ENCODE data around the gene IL12A.

DNA sequence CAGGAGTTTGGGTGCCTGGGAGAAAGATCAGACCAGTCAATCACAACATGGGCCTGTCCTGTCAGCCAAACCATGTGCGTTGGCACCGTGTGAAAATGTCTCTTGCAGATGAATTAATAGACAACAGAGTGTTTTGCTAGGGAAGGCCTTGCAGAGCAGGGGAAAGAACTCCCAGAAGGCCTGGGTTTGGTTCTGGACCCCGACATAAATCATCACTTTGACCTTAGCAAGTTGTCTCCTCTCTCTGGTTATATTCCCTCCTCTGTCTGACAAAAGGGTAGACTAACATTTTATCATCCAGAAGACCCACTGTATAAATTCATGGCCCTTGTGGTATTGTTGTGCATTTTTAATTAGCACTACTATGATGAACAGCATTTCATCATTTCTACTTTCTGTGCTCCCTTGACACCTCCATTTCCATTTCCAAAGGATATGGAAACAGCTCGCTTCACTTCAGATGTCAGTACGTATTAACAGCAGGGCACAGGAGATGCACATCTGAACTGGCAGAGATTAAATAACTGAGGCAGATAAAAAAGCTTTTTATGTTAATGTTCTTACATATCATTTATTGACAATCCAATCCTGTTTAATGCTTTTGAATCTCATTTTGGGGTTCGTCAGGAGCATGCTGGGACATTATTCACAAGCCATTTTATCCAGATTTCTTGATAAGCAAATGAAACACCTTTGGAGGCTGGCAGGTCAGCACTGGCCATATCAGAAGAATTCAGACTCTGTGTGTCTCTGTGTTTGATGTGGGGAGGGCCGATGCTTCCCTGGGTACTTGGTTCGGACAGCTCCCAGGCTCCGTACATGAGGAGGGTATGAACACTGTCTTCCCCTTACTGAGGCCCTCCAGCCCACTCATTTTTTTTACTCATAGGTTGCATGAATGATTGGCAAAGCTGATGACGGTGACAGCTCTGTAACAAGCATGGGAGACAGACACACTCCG, 28.2 kb upstream of the IL12A start:
- TF ChIP-seq, protein P1, sequence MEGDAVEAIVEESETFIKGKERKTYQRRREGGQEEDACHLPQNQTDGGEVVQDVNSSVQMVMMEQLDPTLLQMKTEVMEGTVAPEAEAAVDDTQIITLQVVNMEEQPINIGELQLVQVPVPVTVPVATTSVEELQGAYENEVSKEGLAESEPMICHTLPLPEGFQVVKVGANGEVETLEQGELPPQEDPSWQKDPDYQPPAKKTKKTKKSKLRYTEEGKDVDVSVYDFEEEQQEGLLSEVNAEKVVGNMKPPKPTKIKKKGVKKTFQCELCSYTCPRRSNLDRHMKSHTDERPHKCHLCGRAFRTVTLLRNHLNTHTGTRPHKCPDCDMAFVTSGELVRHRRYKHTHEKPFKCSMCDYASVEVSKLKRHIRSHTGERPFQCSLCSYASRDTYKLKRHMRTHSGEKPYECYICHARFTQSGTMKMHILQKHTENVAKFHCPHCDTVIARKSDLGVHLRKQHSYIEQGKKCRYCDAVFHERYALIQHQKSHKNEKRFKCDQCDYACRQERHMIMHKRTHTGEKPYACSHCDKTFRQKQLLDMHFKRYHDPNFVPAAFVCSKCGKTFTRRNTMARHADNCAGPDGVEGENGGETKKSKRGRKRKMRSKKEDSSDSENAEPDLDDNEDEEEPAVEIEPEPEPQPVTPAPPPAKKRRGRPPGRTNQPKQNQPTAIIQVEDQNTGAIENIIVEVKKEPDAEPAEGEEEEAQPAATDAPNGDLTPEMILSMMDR (IDR thresholded peaks at IDR 0.05) = no peak
- TF ChIP-seq POLR2A (IDR thresholded peaks at IDR 0.05) = no peak

Data from testis (tissue), 2 donors.